MM.1S (cell line): Measurements from ENCODE around the gene PDS5B.
A peak's percentile ranks its signal among the peaks of the same experiment; 100 is the strongest.

Experiments
- DNase-seq: peaks from one replicate; pipeline ENCODE4 v3.0.0-alpha.2; 2015
- H2AFZ ChIP-seq: fragments of 300-600 bp; sonication (generic); 2 replicates; pipeline ENCODE4 v1.6.0; 2016; ENCODE audit warnings: antibody characterized with exemption, low read length
- H3F3A ChIP-seq: fragments of 300-600 bp; sonication (generic); 2 replicates; pipeline ENCODE4 v1.6.1; 2016; ENCODE audit warnings: mild to moderate bottlenecking, antibody characterized with exemption, low read length, moderate library complexity, mixed read lengths; ENCODE audit not compliant: insufficient read depth
- H3K27ac ChIP-seq: fragments of 300-600 bp; sonication (generic); 2 replicates; pipeline ENCODE4 v1.5.1; 2016; ENCODE audit warnings: mild to moderate bottlenecking, low read length
- H3K27me3 ChIP-seq: fragments of 300-600 bp; sonication (generic); replicated peaks from 2 replicates; pipeline ENCODE4 v1.6.0; 2016; ENCODE audit warnings: low read length; ENCODE audit not compliant: insufficient read depth
- H3K36me3 ChIP-seq: fragments of 300-600 bp; sonication (generic); replicated peaks from 2 replicates; pipeline ENCODE4 v1.6.1; 2016; ENCODE audit warnings: mild to moderate bottlenecking, low read length, mixed read lengths; ENCODE audit not compliant: insufficient read depth
- H3K4me1 ChIP-seq: fragments of 300-600 bp; sonication (generic); 2 replicates; pipeline ENCODE4 v1.6.1; 2016; ENCODE audit warnings: low read length, mixed read lengths
- H3K4me2 ChIP-seq: fragments of 300-600 bp; sonication (generic); 2 replicates; pipeline ENCODE4 v1.6.0; 2016; ENCODE audit warnings: low read depth, low read length
- H3K4me3 ChIP-seq: fragments of 300-600 bp; sonication (generic); 2 replicates; pipeline ENCODE4 v1.5.1; 2016; ENCODE audit warnings: low read length, mixed read lengths
- H3K79me2 ChIP-seq: fragments of 300-600 bp; sonication (generic); 2 replicates; pipeline ENCODE4 v1.6.1; 2016; ENCODE audit warnings: mixed run types, low read length, mixed read lengths
- H3K9ac ChIP-seq: fragments of 300-600 bp; sonication (generic); 2 replicates; pipeline ENCODE4 v1.6.1; 2016; ENCODE audit warnings: low read length, mixed read lengths
- H3K9me2 ChIP-seq: fragments of 300-600 bp; sonication (generic); replicated peaks from 2 replicates; pipeline ENCODE4 v1.6.1; 2016; ENCODE audit warnings: mild to moderate bottlenecking, low read length, mixed read lengths; ENCODE audit not compliant: insufficient read depth
- H3K9me3 ChIP-seq: fragments of 300-600 bp; sonication (generic); replicated peaks from 2 replicates; pipeline ENCODE4 v1.6.1; 2016; ENCODE audit warnings: mild to moderate bottlenecking, low read length, mixed read lengths; ENCODE audit not compliant: insufficient read depth
- H4K20me1 ChIP-seq: fragments of 300-600 bp; sonication (generic); 2 replicates; pipeline ENCODE4 v1.6.1; 2016; ENCODE audit warnings: mild to moderate bottlenecking, low read length, moderate library complexity, mixed read lengths; ENCODE audit not compliant: insufficient read depth
- EZH2 ChIP-seq: fragments of 300-600 bp; sonication (generic); optimal IDR thresholded peaks from 2 replicates; pipeline ENCODE3; 2017; ENCODE audit warnings: low read depth, mild to moderate bottlenecking, antibody characterized with exemption, low read length, mixed read lengths
- EZH2phosphoT487 ChIP-seq: fragments of 300-600 bp; sonication (generic); IDR thresholded peaks from 2 replicates; pipeline ENCODE4 v1.6.1; 2018; ENCODE audit warnings: antibody characterized with exemption, low read length
- TF ChIP-seq, protein P1 (sequence below): fragments of 300-600 bp; sonication (generic); IDR thresholded peaks from 2 replicates; pipeline ENCODE4 v1.5.1; 2016; ENCODE audit warnings: antibody characterized with exemption, low read length, mixed read lengths

The PDS5B gene

DNA sequence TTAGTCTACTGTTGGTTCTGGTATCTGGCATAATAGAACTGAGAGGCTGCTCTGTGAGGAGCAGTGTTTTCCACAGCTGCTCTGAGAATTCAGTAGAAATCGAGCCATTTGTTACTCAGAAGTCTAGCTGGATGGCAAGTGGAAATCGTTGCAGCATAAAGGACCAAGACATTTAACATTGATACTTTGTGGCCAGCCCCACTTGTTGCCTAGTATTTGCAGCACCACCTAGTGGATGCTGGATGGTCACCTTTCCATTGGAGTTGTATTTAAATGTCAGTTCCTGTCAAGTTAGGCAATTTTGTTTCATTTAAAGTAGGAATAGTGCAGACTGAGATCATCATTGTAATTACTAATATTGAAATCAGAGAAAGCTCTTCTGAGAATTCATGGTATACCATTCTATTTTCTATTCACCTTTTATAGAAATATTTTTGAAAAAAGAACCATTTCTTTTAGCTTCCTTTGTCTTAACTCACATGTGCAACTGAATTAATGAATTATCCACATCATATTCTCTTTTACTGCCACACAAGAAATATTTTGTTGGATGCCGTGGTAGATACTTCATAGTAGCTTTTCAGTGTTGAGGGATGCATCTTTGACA, 64.6 kb downstream of the PDS5B start:
- Histone ChIP-seq H3K4me3 (no peak overlapping the region), H3K4me2 (no peak overlapping the region), H4K20me1 (no peaks in the 10 kb centered on the region), H3K79me2 (peaks cover 78% of the 10 kb centered on the region), H3K4me1 (peaks cover 7% of the 10 kb centered on the region; the same call in 1 of the 2 replicates), H3F3A (no peaks in the 10 kb centered on the region), H3K9me3 (no peaks in the 10 kb centered on the region), H3K9ac (no peak overlapping the region), H3K9me2 (no peaks in the 10 kb centered on the region), H3K27ac (no peak overlapping the region), H3K27me3 (no peaks in the 10 kb centered on the region), H2AFZ (no peak overlapping the region), H3K36me3 (no peaks in the 10 kb centered on the region; the same call in 1 of the 2 replicates)
- peak; percentile 64 for DNase-seq
- TF ChIP-seq, protein P1, sequence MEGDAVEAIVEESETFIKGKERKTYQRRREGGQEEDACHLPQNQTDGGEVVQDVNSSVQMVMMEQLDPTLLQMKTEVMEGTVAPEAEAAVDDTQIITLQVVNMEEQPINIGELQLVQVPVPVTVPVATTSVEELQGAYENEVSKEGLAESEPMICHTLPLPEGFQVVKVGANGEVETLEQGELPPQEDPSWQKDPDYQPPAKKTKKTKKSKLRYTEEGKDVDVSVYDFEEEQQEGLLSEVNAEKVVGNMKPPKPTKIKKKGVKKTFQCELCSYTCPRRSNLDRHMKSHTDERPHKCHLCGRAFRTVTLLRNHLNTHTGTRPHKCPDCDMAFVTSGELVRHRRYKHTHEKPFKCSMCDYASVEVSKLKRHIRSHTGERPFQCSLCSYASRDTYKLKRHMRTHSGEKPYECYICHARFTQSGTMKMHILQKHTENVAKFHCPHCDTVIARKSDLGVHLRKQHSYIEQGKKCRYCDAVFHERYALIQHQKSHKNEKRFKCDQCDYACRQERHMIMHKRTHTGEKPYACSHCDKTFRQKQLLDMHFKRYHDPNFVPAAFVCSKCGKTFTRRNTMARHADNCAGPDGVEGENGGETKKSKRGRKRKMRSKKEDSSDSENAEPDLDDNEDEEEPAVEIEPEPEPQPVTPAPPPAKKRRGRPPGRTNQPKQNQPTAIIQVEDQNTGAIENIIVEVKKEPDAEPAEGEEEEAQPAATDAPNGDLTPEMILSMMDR: peak; percentile 62
- TF ChIP-seq EZH2phosphoT487: no peak

DNA sequence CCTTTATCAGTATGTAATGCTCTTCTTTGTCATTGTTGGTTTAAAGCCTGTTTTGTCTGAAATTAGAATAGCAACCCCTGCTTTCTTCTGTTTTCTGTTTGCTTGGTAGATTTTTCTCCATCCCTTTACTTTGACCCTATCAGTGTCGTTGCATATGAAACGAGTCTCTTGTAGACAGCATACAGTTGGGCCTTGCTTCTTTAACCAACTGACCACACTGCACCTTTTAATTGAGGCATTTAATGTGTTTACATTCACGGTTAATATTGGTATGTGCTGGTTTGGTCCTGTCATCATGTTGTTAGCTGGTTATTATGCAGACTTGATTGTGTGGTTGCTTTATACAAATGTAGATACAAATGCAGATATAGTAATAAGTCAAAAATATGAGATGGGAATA, 71.1 kb downstream of the PDS5B start:
- Histone ChIP-seq H3K9me3 (no peaks in the 10 kb centered on the region), H3K27me3 (no peaks in the 10 kb centered on the region), H4K20me1 (no peaks in the 10 kb centered on the region), H2AFZ (no peak overlapping the region), H3K9me2 (no peaks in the 10 kb centered on the region), H3K9ac (no peak overlapping the region), H3K79me2 (peaks cover 46% of the 10 kb centered on the region), H3K27ac (no peak overlapping the region), H3K4me3 (no peak overlapping the region), H3F3A (no peaks in the 10 kb centered on the region), H3K4me2 (no peak overlapping the region), H3K4me1 (no peaks in the 10 kb centered on the region), H3K36me3 (no peaks in the 10 kb centered on the region)
- DNase-seq: no peak
- no peak for TF ChIP-seq EZH2
- TF ChIP-seq, protein P1: no peak
- TF ChIP-seq EZH2phosphoT487: no peak

DNA sequence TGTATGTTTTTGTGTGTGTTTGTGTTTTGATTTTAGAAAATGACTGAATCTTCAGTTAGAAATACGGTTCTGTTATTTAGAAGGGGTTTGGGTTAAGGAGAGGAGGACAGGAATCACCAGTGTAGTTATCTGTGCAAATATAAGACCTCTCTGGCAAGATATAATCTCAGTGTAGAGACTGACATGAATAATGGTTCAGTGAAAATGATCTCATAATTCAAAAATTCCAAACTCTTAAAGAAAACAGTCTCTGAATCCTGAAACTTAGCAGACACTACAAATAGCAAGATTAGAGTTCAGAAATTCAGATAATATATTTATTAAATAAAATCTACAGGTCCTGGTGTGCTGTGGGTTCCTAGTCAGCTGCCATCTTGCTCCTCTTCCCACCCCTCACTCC, 73.5 kb downstream of the PDS5B start:
- Histone ChIP-seq H3K4me1 (no peaks in the 10 kb centered on the region), H2AFZ (no peak overlapping the region), H3K27me3 (no peaks in the 10 kb centered on the region), H4K20me1 (no peaks in the 10 kb centered on the region), H3K9me2 (no peaks in the 10 kb centered on the region), H3K4me3 (no peak overlapping the region), H3K79me2 (peaks cover 25% of the 10 kb centered on the region; the same call in 1 of the 2 replicates), H3K4me2 (no peak overlapping the region), H3K9me3 (no peaks in the 10 kb centered on the region), H3K9ac (no peak overlapping the region), H3F3A (no peaks in the 10 kb centered on the region), H3K27ac (no peak overlapping the region), H3K36me3 (no peaks in the 10 kb centered on the region)
- no peak for TF ChIP-seq EZH2
- TF ChIP-seq EZH2phosphoT487: no peak
- TF ChIP-seq, protein P1: no peak
- no peak for DNase-seq
